ENCODE results near the gene WDR27. TPM values are rescaled to one million over a fixed set of nuclear protein-coding genes. Genes with fewer than 3 reads are reported as not detected.

WDR27 gene
- total RNA-seq, 2 experiments from 2014 or later, result 29.0 to 29.7 TPM

GRCh38 chr6:169590376-169590939 lies 111.4 kb downstream of the WDR27 start:
- Mint-ChIP-seq H3K27me3 (peaks cover 9% of the 10 kb centered on the region), H3K27ac (no peak overlapping the region), H3K4me1 (peaks cover 27% of the 10 kb centered on the region), H3K36me3 (peaks cover 13% of the 10 kb centered on the region), H3K9me3 (peaks cover 4% of the 10 kb centered on the region), H3K4me3 (no peak overlapping the region)
- DNase-seq, result no peak

- DNase-seq, result peak; percentile 14
- peaks cover 9% of the 10 kb centered on the region for H3K27me3 Mint-ChIP-seq
- peaks cover 27% of the 10 kb centered on the region for H3K4me1 Mint-ChIP-seq
- H3K9me3 Mint-ChIP-seq, result peaks cover 4% of the 10 kb centered on the region
- H3K4me3 Mint-ChIP-seq, result peak overlapping the region; percentile 47
- H3K27ac Mint-ChIP-seq, result peak overlapping the region; percentile 80
- peaks cover 17% of the 10 kb centered on the region for H3K36me3 Mint-ChIP-seq
Observed at GRCh38 chr6:169589699-169590257, 112.1 kb downstream of the WDR27 start.

GRCh38 chr6:169589293-169589692 lies 112.5 kb downstream of the WDR27 start:
- peaks cover 31% of the 10 kb centered on the region for H3K4me1 Mint-ChIP-seq
- DNase-seq, result peak; percentile 21
- peaks cover 9% of the 10 kb centered on the region for H3K27me3 Mint-ChIP-seq
- H3K36me3 Mint-ChIP-seq, result peaks cover 17% of the 10 kb centered on the region
- peaks cover 4% of the 10 kb centered on the region for H3K9me3 Mint-ChIP-seq
- no peak overlapping the region for H3K4me3 Mint-ChIP-seq
- H3K27ac Mint-ChIP-seq, result peak overlapping the region; percentile 80

- no peak for DNase-seq
- peaks cover 39% of the 10 kb centered on the region for H3K4me1 Mint-ChIP-seq
- no peak overlapping the region for H3K4me3 Mint-ChIP-seq
- peaks cover 4% of the 10 kb centered on the region for H3K9me3 Mint-ChIP-seq
- peaks cover 9% of the 10 kb centered on the region for H3K27me3 Mint-ChIP-seq
- peaks cover 17% of the 10 kb centered on the region for H3K36me3 Mint-ChIP-seq
- no peak overlapping the region for H3K27ac Mint-ChIP-seq
Observed at GRCh38 chr6:169587975-169588374, 113.9 kb downstream of the WDR27 start.

- Mint-ChIP-seq H3K27ac (no peak overlapping the region), H3K36me3 (peaks cover 27% of the 10 kb centered on the region), H3K9me3 (peaks cover 4% of the 10 kb centered on the region), H3K27me3 (peaks cover 9% of the 10 kb centered on the region), H3K4me1 (peaks cover 19% of the 10 kb centered on the region), H3K4me3 (no peak overlapping the region)
- no peak for DNase-seq
Observed at GRCh38 chr6:169583886-169584541, 117.8 kb downstream of the WDR27 start.

GRCh38 chr6:169579407-169580111 lies 122.3 kb downstream of the WDR27 start:
- no peak for DNase-seq
- Mint-ChIP-seq H3K9me3 (no peaks in the 10 kb centered on the region), H3K36me3 (peaks cover 14% of the 10 kb centered on the region), H3K4me3 (no peak overlapping the region), H3K4me1 (peaks cover 15% of the 10 kb centered on the region), H3K27me3 (no peaks in the 10 kb centered on the region), H3K27ac (no peak overlapping the region)

GRCh38 chr6:169577974-169578373 lies 123.9 kb downstream of the WDR27 start:
- Mint-ChIP-seq H3K36me3 (peaks cover 15% of the 10 kb centered on the region), H3K4me1 (peaks cover 2% of the 10 kb centered on the region), H3K4me3 (no peak overlapping the region), H3K27me3 (no peaks in the 10 kb centered on the region), H3K27ac (no peak overlapping the region), H3K9me3 (no peaks in the 10 kb centered on the region)
- no peak for DNase-seq

GRCh38 chr6:169577236-169577635 lies 124.6 kb downstream of the WDR27 start:
- peaks cover 16% of the 10 kb centered on the region for H3K36me3 Mint-ChIP-seq
- H3K4me3 Mint-ChIP-seq, result no peak overlapping the region
- no peak overlapping the region for H3K27ac Mint-ChIP-seq
- no peaks in the 10 kb centered on the region for H3K27me3 Mint-ChIP-seq
- no peaks in the 10 kb centered on the region for H3K4me1 Mint-ChIP-seq
- DNase-seq, result no peak
- H3K9me3 Mint-ChIP-seq, result no peaks in the 10 kb centered on the region

GRCh38 chr6:169575821-169576220 lies 126.0 kb downstream of the WDR27 start:
- H3K9me3 Mint-ChIP-seq, result no peaks in the 10 kb centered on the region
- H3K4me1 Mint-ChIP-seq, result no peaks in the 10 kb centered on the region
- no peak overlapping the region for H3K27ac Mint-ChIP-seq
- H3K4me3 Mint-ChIP-seq, result no peak overlapping the region
- DNase-seq, result no peak
- peaks cover 14% of the 10 kb centered on the region for H3K36me3 Mint-ChIP-seq
- no peaks in the 10 kb centered on the region for H3K27me3 Mint-ChIP-seq

GRCh38 chr6:169575365-169575764 lies 126.5 kb downstream of the WDR27 start:
- Mint-ChIP-seq H3K9me3 (no peaks in the 10 kb centered on the region), H3K36me3 (peaks cover 15% of the 10 kb centered on the region), H3K27ac (no peak overlapping the region), H3K4me1 (no peaks in the 10 kb centered on the region), H3K27me3 (peaks cover 2% of the 10 kb centered on the region), H3K4me3 (no peak overlapping the region)
- DNase-seq, result no peak

- Mint-ChIP-seq H3K4me1 (peaks cover 3% of the 10 kb centered on the region), H3K4me3 (no peak overlapping the region), H3K27ac (no peak overlapping the region), H3K36me3 (peaks cover 16% of the 10 kb centered on the region), H3K27me3 (peaks cover 8% of the 10 kb centered on the region), H3K9me3 (no peaks in the 10 kb centered on the region)
- no peak for DNase-seq
Observed at GRCh38 chr6:169574420-169574819, 127.4 kb downstream of the WDR27 start.

- peaks cover 8% of the 10 kb centered on the region for H3K27me3 Mint-ChIP-seq
- H3K4me3 Mint-ChIP-seq, result no peak overlapping the region
- no peak for DNase-seq
- H3K4me1 Mint-ChIP-seq, result peaks cover 4% of the 10 kb centered on the region
- no peaks in the 10 kb centered on the region for H3K9me3 Mint-ChIP-seq
- peaks cover 16% of the 10 kb centered on the region for H3K36me3 Mint-ChIP-seq
- no peak overlapping the region for H3K27ac Mint-ChIP-seq
Observed at GRCh38 chr6:169573883-169574282, 127.9 kb downstream of the WDR27 start.

- peaks cover 8% of the 10 kb centered on the region for H3K27me3 Mint-ChIP-seq
- H3K27ac Mint-ChIP-seq, result no peak overlapping the region
- no peak for DNase-seq
- peaks cover 15% of the 10 kb centered on the region for H3K4me1 Mint-ChIP-seq
- peaks cover 16% of the 10 kb centered on the region for H3K36me3 Mint-ChIP-seq
- H3K4me3 Mint-ChIP-seq, result no peak overlapping the region
- H3K9me3 Mint-ChIP-seq, result no peaks in the 10 kb centered on the region
Observed at GRCh38 chr6:169571123-169571962, 130.5 kb downstream of the WDR27 start.

- H3K4me3 Mint-ChIP-seq, result no peak overlapping the region
- peaks cover 24% of the 10 kb centered on the region for H3K36me3 Mint-ChIP-seq
- peaks cover 8% of the 10 kb centered on the region for H3K27me3 Mint-ChIP-seq
- DNase-seq, result no peak
- no peaks in the 10 kb centered on the region for H3K9me3 Mint-ChIP-seq
- peaks cover 15% of the 10 kb centered on the region for H3K4me1 Mint-ChIP-seq
- no peak overlapping the region for H3K27ac Mint-ChIP-seq
Observed at GRCh38 chr6:169568314-169569087, 133.3 kb downstream of the WDR27 start.
